HepG2 (cell line): ENCODE measurements around the gene SVBP. TPM values are rescaled to one million over a fixed set of nuclear protein-coding genes. Genes with fewer than 3 reads are reported as not detected.

Experiments
- ELF3 ChIP-seq: IDR thresholded peaks from 2 replicates; pipeline ENCODE4 v1.6.1; 2016; ENCODE audit warnings: missing genetic modification reagents, missing compliant biosample characterization
- MIXL1 ChIP-seq: IDR thresholded peaks from 2 replicates; pipeline ENCODE4 v1.6.1; 2016
- PHF20 ChIP-seq: sonication (generic); formaldehyde crosslinking; IDR thresholded peaks from 2 replicates; pipeline ENCODE4 v1.5.0; 2020; ENCODE audit warnings: mild to moderate bottlenecking, missing genetic modification reagents
- RNF2 ChIP-seq: fragments of 450-650 bp; conservative IDR thresholded peaks from 2 replicates; pipeline ENCODE4 v1.6.1; 2016; ENCODE audit warnings: low read depth
- ZNF232 ChIP-seq: sonication (generic); formaldehyde crosslinking; IDR thresholded peaks from 2 replicates; pipeline ENCODE4 v1.4.0; 2020; ENCODE audit warnings: missing genetic modification reagents, borderline replicate concordance
- ZNF430 ChIP-seq: sonication (generic); formaldehyde crosslinking; IDR thresholded peaks from 2 replicates; pipeline ENCODE4 v1.9.0; 2021; ENCODE audit warnings: mild to moderate bottlenecking, missing genetic modification reagents
- ZNF883 ChIP-seq: sonication (generic); formaldehyde crosslinking; IDR thresholded peaks from 2 replicates; pipeline ENCODE4 v1.5.1; 2020; ENCODE audit warnings: mild to moderate bottlenecking, missing genetic modification reagents; ENCODE audit errors: not compliant biosample characterization
- polyA plus RNA-seq, 8 experiments: library from polyadenylated mRNA; depleted of rRNA in 3 of 8; stranded (reverse) in 7 of 8; unstranded in 1 of 8; fragments of >200 nt; fragmentation: Illumina TruSeq in 4 of 8; extraction: Trizol in 4 of 8; gene quantifications; 2 replicates each; pipeline versions ENCODE4 v1.2.1 to v1.2.3, GENCODE V29; 2011 to 2016; ENCODE audit warnings: low read depth in 4 of 8, missing spikeins in 1 of 8, mixed read lengths in 1 of 8; ENCODE audit not compliant: insufficient read depth in 1 of 8
- total RNA-seq, 5 experiments: library from RNA; depleted of rRNA; stranded (reverse); fragments of >200 nt; fragmentation: Illumina TruSeq; extraction: Trizol; gene quantifications; 2 replicates each; pipeline ENCODE4 v1.2.3, GENCODE V29; 2016; ENCODE audit warnings: low read depth in 1 of 5
- TF ChIP-seq, protein P1 (sequence below): sonication (generic); formaldehyde crosslinking; IDR thresholded peaks from 2 replicates; pipeline ENCODE4 v1.9.0; 2021; ENCODE audit warnings: missing genetic modification reagents, mild to moderate bottlenecking, borderline replicate concordance
- TF ChIP-seq, protein P2 (sequence below): sonication (generic); formaldehyde crosslinking; IDR thresholded peaks from one replicate; pipeline ENCODE4 v1.5.1; 2020; ENCODE audit warnings: mild to moderate bottlenecking, missing genetic modification reagents; ENCODE audit errors: not compliant biosample characterization
- TF ChIP-seq, protein P3 (sequence below): sonication (generic); formaldehyde crosslinking; IDR thresholded peaks from 2 replicates; pipeline ENCODE4 v1.8.0; 2022; ENCODE audit warnings: mild to moderate bottlenecking, missing genetic modification reagents, borderline replicate concordance
- TF ChIP-seq, protein P4 (sequence below): sonication (generic); formaldehyde crosslinking; IDR thresholded peaks from 2 replicates; pipeline ENCODE4 v1.5.0; 2020; ENCODE audit warnings: mild to moderate bottlenecking, missing genetic modification reagents
- TF ChIP-seq, protein P5 (sequence below): sonication (generic); formaldehyde crosslinking; IDR thresholded peaks from 2 replicates; pipeline ENCODE4 v1.4.0; 2020; ENCODE audit warnings: low read depth, mild to moderate bottlenecking, missing genetic modification reagents

SVBP gene
- total and polyA plus RNA-seq, 2 of the 13 experiments (the other 11 are each of a cell fraction or from before 2014, with no cell fraction given), result 28.8 to 48.2 TPM

DNA sequence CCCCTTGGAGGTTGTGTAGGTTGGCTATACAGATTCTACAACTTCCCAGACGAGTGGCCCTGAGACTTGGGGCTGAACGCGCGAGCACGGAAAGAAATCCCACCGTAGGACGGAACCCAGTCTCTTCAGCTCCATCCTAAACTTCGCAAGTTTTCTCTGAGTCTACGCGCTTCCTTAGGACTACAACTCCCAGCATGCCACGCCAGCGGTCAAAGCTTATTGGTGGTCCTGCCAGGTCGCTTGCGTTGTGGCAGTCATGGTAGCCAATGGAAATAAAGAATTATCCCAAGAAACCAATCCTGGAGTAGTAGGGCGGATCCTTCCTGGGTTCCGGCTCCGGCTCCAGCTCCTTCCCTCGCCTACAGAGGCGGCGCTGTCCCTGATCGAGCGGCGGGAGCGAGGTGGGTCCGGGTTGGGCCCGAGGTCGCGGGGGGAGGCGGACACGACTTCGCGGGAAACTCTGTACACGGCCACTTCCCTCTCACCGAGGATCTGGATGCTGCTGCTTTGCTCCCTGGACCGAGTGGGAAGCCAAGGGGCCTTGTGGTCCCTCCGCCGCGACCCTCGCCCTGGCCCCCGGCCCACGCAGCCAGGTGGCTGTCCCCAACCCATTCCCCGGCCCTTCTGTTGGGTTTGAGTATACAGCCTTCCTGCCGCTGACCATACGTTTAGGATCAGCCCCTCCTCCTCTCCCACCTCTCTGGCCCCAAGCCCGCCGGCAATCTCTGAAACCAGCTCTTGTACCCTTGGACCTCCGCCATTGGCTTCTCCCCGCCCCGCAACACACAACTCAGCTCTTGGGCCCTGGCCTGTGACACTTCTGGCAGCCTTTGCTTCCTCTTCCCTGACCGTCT, 29.3 kb upstream of the SVBP start, which contains the start of gene ZNF691 (continued):
- TF ChIP-seq ZNF232 (CRISPR knock-in tag) (0 out of 2 replicates have a peak, but pooled peaks have one; percentile 63), ZNF883 (CRISPR knock-in tag) (peak; percentile 63), ZNF430 (CRISPR knock-in tag) (0 out of 2 replicates have a peak, but pooled peaks have one; percentile 52), PHF20 (CRISPR knock-in tag) (peak; percentile 77), ELF3 (CRISPR knock-in tag) (0 out of 2 replicates have a peak, but pooled peaks have one; percentile 12), MIXL1 (CRISPR knock-in tag) (0 out of 2 replicates have a peak, but pooled peaks have one; percentile 27), RNF2 (0 out of 2 replicates have a peak, but pooled peaks have one; percentile 36)
- TF ChIP-seq, protein P1, sequence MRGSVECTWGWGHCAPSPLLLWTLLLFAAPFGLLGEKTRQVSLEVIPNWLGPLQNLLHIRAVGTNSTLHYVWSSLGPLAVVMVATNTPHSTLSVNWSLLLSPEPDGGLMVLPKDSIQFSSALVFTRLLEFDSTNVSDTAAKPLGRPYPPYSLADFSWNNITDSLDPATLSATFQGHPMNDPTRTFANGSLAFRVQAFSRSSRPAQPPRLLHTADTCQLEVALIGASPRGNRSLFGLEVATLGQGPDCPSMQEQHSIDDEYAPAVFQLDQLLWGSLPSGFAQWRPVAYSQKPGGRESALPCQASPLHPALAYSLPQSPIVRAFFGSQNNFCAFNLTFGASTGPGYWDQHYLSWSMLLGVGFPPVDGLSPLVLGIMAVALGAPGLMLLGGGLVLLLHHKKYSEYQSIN (CRISPR knock-in tag), result no peak
- TF ChIP-seq, protein P2, sequence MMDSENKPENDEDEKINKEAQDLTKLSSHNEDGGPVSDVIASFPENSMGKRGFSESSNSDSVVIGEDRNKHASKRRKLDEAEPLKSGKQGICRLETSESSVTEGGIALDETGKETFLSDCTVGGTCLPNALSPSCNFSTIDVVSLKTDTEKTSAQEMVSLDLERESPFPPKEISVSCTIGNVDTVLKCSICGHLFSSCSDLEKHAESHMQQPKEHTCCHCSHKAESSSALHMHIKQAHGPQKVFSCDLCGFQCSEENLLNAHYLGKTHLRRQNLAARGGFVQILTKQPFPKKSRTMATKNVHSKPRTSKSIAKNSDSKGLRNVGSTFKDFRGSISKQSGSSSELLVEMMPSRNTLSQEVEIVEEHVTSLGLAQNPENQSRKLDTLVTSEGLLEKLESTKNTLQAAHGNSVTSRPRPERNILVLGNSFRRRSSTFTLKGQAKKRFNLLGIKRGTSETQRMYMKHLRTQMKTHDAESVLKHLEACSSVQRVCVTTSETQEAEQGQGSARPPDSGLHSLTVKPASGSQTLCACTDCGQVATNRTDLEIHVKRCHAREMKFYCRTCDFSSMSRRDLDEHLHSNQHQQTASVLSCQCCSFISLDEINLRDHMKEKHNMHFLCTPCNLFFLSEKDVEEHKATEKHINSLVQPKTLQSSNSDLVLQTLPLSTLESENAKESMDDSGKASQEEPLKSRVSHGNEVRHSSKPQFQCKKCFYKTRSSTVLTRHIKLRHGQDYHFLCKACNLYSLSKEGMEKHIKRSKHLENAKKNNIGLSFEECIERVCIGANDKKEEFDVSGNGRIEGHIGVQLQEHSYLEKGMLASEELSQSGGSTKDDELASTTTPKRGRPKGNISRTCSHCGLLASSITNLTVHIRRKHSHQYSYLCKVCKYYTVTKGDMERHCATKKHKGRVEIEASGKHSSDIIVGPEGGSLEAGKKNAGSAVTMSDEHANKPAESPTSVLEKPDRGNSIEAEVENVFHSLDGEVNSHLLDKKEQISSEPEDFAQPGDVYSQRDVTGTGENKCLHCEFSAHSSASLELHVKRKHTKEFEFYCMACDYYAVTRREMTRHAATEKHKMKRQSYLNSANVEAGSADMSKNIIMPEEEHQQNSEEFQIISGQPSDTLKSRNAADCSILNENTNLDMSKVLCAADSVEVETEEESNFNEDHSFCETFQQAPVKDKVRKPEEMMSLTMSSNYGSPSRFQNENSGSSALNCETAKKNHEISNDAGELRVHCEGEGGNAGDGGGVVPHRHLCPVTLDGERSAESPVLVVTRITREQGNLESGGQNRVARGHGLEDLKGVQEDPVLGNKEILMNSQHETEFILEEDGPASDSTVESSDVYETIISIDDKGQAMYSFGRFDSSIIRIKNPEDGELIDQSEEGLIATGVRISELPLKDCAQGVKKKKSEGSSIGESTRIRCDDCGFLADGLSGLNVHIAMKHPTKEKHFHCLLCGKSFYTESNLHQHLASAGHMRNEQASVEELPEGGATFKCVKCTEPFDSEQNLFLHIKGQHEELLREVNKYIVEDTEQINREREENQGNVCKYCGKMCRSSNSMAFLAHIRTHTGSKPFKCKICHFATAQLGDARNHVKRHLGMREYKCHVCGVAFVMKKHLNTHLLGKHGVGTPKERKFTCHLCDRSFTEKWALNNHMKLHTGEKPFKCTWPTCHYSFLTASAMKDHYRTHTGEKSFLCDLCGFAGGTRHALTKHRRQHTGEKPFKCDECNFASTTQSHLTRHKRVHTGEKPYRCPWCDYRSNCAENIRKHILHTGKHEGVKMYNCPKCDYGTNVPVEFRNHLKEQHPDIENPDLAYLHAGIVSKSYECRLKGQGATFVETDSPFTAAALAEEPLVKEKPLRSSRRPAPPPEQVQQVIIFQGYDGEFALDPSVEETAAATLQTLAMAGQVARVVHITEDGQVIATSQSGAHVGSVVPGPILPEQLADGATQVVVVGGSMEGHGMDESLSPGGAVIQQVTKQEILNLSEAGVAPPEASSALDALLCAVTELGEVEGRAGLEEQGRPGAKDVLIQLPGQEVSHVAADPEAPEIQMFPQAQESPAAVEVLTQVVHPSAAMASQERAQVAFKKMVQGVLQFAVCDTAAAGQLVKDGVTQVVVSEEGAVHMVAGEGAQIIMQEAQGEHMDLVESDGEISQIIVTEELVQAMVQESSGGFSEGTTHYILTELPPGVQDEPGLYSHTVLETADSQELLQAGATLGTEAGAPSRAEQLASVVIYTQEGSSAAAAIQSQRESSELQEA, result peak; percentile 76
- TF ChIP-seq, protein P3, sequence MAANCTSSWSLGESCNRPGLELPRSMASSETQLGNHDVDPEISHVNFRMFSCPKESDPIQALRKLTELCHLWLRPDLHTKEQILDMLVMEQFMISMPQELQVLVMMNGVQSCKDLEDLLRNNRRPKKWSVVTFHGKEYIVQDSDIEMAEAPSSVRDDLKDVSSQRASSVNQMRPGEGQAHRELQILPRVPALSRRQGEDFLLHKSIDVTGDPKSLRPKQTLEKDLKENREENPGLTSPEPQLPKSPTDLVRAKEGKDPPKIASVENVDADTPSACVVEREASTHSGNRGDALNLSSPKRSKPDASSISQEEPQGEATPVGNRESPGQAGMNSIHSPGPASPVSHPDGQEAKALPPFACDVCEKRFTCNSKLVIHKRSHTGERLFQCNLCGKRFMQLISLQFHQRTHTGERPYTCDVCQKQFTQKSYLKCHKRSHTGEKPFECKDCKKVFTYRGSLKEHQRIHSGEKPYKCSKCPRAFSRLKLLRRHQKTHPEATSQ (CRISPR knock-in tag), result no peak
- TF ChIP-seq, protein P4, sequence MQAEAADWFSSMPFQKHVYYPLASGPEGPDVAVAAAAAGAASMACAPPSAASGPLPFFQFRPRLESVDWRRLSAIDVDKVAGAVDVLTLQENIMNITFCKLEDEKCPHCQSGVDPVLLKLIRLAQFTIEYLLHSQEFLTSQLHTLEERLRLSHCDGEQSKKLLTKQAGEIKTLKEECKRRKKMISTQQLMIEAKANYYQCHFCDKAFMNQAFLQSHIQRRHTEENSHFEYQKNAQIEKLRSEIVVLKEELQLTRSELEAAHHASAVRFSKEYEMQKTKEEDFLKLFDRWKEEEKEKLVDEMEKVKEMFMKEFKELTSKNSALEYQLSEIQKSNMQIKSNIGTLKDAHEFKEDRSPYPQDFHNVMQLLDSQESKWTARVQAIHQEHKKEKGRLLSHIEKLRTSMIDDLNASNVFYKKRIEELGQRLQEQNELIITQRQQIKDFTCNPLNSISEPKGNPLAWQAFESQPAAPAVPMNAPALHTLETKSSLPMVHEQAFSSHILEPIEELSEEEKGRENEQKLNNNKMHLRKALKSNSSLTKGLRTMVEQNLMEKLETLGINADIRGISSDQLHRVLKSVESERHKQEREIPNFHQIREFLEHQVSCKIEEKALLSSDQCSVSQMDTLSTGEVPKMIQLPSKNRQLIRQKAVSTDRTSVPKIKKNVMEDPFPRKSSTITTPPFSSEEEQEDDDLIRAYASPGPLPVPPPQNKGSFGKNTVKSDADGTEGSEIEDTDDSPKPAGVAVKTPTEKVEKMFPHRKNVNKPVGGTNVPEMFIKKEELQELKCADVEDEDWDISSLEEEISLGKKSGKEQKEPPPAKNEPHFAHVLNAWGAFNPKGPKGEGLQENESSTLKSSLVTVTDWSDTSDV (CRISPR knock-in tag), result 0 out of 2 replicates have a peak, but pooled peaks have one; percentile 63
- TF ChIP-seq, protein P5, sequence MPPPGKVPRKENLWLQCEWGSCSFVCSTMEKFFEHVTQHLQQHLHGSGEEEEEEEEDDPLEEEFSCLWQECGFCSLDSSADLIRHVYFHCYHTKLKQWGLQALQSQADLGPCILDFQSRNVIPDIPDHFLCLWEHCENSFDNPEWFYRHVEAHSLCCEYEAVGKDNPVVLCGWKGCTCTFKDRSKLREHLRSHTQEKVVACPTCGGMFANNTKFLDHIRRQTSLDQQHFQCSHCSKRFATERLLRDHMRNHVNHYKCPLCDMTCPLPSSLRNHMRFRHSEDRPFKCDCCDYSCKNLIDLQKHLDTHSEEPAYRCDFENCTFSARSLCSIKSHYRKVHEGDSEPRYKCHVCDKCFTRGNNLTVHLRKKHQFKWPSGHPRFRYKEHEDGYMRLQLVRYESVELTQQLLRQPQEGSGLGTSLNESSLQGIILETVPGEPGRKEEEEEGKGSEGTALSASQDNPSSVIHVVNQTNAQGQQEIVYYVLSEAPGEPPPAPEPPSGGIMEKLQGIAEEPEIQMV, result 0 out of 2 replicates have a peak, but pooled peaks have one; percentile 11
